ENCODE data around the gene ARID4B. TPM values are rescaled to one million over a fixed set of nuclear protein-coding genes. Genes with fewer than 3 reads are reported as not detected.
A peak's percentile ranks its signal among the peaks of the same experiment; 100 is the strongest.

ARID4B gene
- polyA plus RNA-seq, 1 donor (not counting 4 experiments of a cell fraction or from before 2014, with no cell fraction given), result 12.7 TPM

GRCh38 chr1:235336903-235337302, 8.9 kb upstream of the ARID4B start:
- H3K79me2 ChIP-seq (ENCODE audit: control insufficient read depth, insufficient read depth, low read length), result peaks cover 23% of the 10 kb centered on the region
- no peak overlapping the region for H3K27ac ChIP-seq (ENCODE audit: control insufficient read depth, insufficient read depth, low read length)
- peaks cover 3% of the 10 kb centered on the region for H3K4me1 ChIP-seq (ENCODE audit: control insufficient read depth, extremely low read depth, insufficient read depth, low read length)
- H3K27me3 ChIP-seq (ENCODE audit: control insufficient read depth, extremely low read depth, insufficient read depth, low read length), result no peaks in the 10 kb centered on the region
- H3K4me2 ChIP-seq (ENCODE audit: control insufficient read depth, extremely low read depth, insufficient read depth, low read depth, low read length), result no peak overlapping the region
- DNase-seq (ENCODE audit: low read depth, low spot score) (no peak), FAIRE-seq (no peak)
- no peaks in the 10 kb centered on the region for H3K9me1 ChIP-seq (ENCODE audit: control insufficient read depth, extremely low read depth, insufficient read depth, low read length)
- H3K36me3 ChIP-seq (ENCODE audit: control insufficient read depth in 2 of 2, extremely low read depth in 1 of 2, insufficient read depth in 2 of 2, low read length in 2 of 2), result peaks cover 4 to 8% of the 10 kb centered on the region in 2 experiments
- H3K9ac ChIP-seq (ENCODE audit: control insufficient read depth, extremely low read depth, insufficient read depth, low read length), result no peak overlapping the region
- TF ChIP-seq CTCF (optimal IDR thresholded peaks at IDR 0.05 in 1 of 3, IDR thresholded peaks at IDR 0.05 in 1 of 3, conservative IDR thresholded peaks at IDR 0.05 in 1 of 3; ENCODE audit: extremely low read depth in 1 of 3, insufficient read depth in 2 of 3, low read length in 3 of 3), result no peak
- no peak for TF ChIP-seq EZH2 (IDR thresholded peaks at IDR 0.05; ENCODE audit: low read length)
- H3K9me3 ChIP-seq (ENCODE audit: control insufficient read depth, low read depth, low read length), result no peaks in the 10 kb centered on the region
- no peak overlapping the region for H3K4me3 ChIP-seq (ENCODE audit: control insufficient read depth in 2 of 3, extremely low read depth in 1 of 3, insufficient read depth in 2 of 3, low read depth in 1 of 3, low read length in 3 of 3)
- no peak overlapping the region for H2AFZ ChIP-seq (ENCODE audit: control insufficient read depth, low read length)
- dilution Hi-C loops (cut with MboI; ENCODE audit: extremely low pct_ligation_motif_present, low sequenced_read_pairs), result no loop called here
- H4K20me1 ChIP-seq (ENCODE audit: control insufficient read depth, extremely low read depth, insufficient read depth, low read length), result no peaks in the 10 kb centered on the region

- peaks cover 0 to 4% of the 10 kb centered on the region in 2 experiments for H3K36me3 ChIP-seq (ENCODE audit: control insufficient read depth in 2 of 2, extremely low read depth in 1 of 2, insufficient read depth in 2 of 2, low read length in 2 of 2)
- H3K27ac ChIP-seq (ENCODE audit: control insufficient read depth, insufficient read depth, low read length), result no peak overlapping the region
- no peak for DNase-seq (ENCODE audit: low read depth, low spot score)
- H2AFZ ChIP-seq (ENCODE audit: control insufficient read depth, low read length), result no peak overlapping the region
- H3K27me3 ChIP-seq (ENCODE audit: control insufficient read depth, extremely low read depth, insufficient read depth, low read length), result no peaks in the 10 kb centered on the region
- no peaks in the 10 kb centered on the region for H3K9me1 ChIP-seq (ENCODE audit: control insufficient read depth, extremely low read depth, insufficient read depth, low read length)
- H3K4me2 ChIP-seq (ENCODE audit: control insufficient read depth, extremely low read depth, insufficient read depth, low read depth, low read length), result peak overlapping the region; percentile 25
- no peak overlapping the region for H3K9ac ChIP-seq (ENCODE audit: control insufficient read depth, extremely low read depth, insufficient read depth, low read length)
- H4K20me1 ChIP-seq (ENCODE audit: control insufficient read depth, extremely low read depth, insufficient read depth, low read length), result no peaks in the 10 kb centered on the region
- TF ChIP-seq EZH2 (IDR thresholded peaks at IDR 0.05; ENCODE audit: low read length) (no peak), CTCF (optimal IDR thresholded peaks at IDR 0.05 in 1 of 3, IDR thresholded peaks at IDR 0.05 in 1 of 3, conservative IDR thresholded peaks at IDR 0.05 in 1 of 3; ENCODE audit: extremely low read depth in 1 of 3, insufficient read depth in 2 of 3, low read length in 3 of 3) (no peak)
- no peak overlapping the region for H3K4me3 ChIP-seq (ENCODE audit: control insufficient read depth in 2 of 3, extremely low read depth in 1 of 3, insufficient read depth in 2 of 3, low read depth in 1 of 3, low read length in 3 of 3)
- H3K79me2 ChIP-seq (ENCODE audit: control insufficient read depth, insufficient read depth, low read length), result peaks cover 66% of the 10 kb centered on the region
- no peak for FAIRE-seq
- H3K4me1 ChIP-seq (ENCODE audit: control insufficient read depth, extremely low read depth, insufficient read depth, low read length), result peaks cover 14% of the 10 kb centered on the region
- dilution Hi-C loops (cut with MboI; ENCODE audit: extremely low pct_ligation_motif_present, low sequenced_read_pairs), result no loop called here
- H3K9me3 ChIP-seq (ENCODE audit: control insufficient read depth, low read depth, low read length), result no peaks in the 10 kb centered on the region
Measured at GRCh38 chr1:235331401-235331800, 3.4 kb upstream of the ARID4B start.

All from keratinocyte (primary cell).